GM19395 (cell line): Measurements from ENCODE around the gene SMOC2.

Experiments used
- ATAC-seq: cut with Tn5 transposase; IDR thresholded peaks from one replicate; pipeline ENCODE4 v1.9.1; 2021; ENCODE audit warnings: mild to moderate bottlenecking, moderate library complexity; ENCODE audit not compliant: unreplicated experiment

Gene SMOC2

GRCh38 chr6:168440520-168441433, at the start of gene SMOC2:
TSS of gene SMOC2 (plus strand) at chr6:168441184. CDS start at chr6:168441371, 187 bp downstream.
- ATAC-seq: no peak

DNA sequence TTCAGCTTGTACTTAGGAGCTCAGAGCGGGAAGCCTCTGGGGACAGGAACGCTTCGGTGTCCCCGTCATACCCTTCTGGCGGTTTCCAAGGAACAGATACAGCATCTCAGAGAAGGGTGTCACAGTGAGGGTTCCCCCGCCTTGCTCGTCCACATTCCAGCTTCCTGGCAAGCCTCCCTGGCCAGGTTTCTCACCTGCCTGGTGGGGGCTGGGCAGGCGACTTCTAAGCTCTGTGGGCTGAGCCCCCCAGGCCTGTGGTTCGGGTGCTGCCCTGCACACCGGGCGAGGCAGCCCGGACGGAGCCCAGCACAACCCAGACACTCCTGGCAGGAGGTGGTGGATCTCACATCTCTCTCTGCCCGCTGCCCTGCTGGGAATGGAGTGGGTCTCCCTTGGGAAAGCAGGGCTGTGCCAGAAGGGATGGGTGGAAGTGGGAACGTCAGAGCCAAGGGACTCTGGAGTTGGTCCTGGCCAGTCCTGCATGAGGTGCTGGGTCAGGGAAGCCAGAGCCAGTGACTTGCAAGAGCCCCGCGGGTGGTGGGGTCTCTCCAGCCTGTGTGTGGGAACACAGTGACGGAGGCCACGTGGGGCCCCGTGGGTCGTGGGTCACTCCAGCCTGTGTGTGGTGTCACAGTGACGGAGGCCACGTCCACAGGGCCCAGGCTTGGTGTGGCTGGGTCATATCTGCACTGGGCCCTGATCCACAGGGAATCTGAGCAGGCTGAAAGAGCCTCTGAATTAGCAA, 47.7 kb upstream of the SMOC2 start:
- ATAC-seq: no peak

DNA sequence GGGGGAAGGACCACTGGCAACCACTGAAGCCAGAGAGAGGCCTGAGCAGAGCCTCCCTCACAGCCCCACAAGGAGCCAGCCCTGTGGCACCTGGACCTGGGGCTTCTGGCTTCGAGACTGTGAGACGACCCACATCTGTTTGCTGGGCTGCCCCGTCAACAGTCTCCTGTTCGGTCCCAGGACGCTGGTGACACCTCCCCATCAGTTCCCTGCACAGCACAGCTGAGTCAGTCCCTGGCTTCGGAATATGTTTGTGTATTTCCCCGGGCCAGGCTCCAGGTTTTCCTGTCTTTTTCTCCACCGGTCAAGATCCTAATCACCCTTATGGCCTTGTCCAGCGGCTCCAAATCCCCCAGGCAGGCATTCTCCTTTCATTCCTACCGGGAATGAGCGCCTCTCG, 46.4 kb upstream of the SMOC2 start:
- no peak for ATAC-seq

- ATAC-seq: no peak
Measured at GRCh38 chr6:168395983-168396382, 45.0 kb upstream of the SMOC2 start.

DNA sequence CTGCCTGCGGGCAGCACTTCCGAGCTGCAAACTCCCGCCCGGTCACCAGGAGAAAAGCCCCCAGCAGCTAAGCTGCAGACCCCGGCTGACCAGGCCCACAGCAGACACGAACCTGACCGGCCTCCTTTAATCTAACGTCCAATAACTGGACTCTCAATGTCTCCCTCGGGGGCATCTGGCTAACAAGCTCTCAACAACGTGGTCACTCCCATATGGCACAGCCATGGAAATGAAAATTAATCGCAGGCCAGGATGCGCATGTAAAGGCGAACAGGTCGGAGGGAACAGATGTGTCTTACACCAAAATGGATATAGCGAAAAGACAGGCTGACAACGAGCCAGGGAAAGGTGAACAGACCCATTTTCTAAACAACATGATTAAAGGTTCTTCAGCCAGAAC, 44.4 kb upstream of the SMOC2 start:
- ATAC-seq: no peak

GRCh38 chr6:168397012-168397411, 44.0 kb upstream of the SMOC2 start:
- ATAC-seq: no peak

DNA sequence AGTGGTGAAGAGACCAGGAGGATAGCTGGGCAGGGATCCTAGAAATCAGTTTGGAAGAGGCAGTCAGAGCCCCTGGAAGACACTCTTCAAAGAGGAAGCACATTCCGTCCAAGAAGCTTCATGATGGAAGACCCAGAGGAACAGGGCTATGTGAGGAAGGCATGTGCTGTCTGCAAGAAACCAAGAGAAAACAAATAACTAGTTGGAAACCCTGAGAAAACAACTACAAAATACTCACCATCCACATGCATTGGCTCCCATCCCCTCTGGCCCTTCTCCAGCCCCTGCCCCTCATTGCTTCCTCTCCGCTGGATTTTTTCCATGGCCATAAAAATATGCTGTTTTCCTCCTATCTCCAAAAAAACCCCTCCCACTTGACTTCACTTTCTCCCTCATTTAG, 40.9 kb upstream of the SMOC2 start:
- no peak for ATAC-seq

GRCh38 chr6:168403370-168404005, 37.5 kb upstream of the SMOC2 start:
- no peak for ATAC-seq

- no peak for ATAC-seq
Measured at GRCh38 chr6:168404560-168404959, 36.4 kb upstream of the SMOC2 start.

- no peak for ATAC-seq
Measured at GRCh38 chr6:168407842-168408241, 33.1 kb upstream of the SMOC2 start.

DNA sequence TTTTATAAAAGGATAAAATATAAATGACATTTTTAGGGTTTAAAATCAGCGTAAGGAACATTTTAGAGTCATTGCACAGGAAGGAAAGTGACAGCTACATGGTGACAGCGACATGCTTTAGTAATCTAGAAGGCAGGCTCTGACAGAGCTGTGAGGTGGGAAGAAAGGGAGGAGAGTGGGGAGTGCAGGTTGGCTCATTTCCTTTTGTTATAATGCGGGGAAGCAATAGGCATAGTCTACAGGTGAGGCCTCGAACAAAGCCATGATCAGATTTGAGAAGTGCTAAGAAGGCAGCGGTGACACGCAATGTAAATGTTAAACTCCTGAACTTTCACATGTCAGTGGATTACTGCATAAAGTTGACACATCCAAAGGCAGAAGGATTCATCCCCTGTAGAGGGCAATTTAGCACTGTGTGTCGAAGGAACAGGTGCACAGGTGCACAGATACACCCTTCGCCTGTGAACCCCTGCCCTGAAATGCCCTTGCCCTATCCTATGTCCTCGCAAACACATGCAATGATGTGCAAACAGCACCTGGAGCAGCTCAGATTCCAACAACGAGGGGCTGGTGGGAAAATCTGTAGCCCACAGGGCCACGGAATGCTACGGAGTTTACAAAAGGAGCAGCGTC, 32.4 kb upstream of the SMOC2 start:
- ATAC-seq: no peak

GRCh38 chr6:168410035-168410434, 30.9 kb upstream of the SMOC2 start:
- no peak for ATAC-seq

- ATAC-seq: no peak
Measured at GRCh38 chr6:168410554-168411011, 30.4 kb upstream of the SMOC2 start.

GRCh38 chr6:168411130-168411529, 29.9 kb upstream of the SMOC2 start:
- ATAC-seq: no peak

DNA sequence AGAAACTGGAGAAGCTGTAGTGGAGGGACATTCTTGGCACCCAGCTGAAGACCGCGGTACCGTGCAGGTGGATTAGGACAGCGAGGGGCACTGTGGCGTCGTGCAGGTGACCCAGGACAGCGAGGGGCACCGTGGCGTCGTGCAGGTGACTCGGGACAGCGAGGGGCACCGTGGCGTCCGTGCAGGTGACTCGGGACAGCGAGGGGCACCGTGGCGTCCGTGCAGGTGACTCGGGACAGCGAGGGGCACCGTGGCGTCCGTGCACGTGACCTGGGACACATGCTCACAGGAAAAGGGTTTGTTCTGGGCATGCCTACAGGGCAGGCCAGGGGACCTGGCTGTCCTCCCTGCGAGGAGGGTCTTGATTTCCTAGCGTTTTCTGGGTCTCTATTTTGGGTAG, 29.2 kb upstream of the SMOC2 start:
- ATAC-seq: no peak

DNA sequence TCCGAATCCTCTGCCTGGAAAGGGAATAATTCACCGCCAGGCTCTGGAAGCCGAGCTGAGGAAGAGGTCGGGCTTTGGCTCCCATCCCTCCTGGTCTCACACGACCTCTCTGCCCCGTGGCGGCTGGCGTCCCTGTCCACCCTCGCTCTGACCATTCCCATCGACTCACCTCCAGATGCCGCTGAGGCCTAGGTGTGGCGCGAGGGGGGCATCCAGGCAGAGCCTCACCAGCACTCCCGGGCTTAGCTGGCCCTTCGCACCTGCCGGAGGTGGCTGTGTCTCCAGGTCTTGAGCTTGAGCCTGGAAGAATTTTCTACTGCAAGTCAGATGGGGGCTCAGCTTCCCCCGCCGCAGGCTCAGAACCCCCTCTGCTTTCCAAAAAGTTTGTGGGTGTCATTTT, 28.5 kb upstream of the SMOC2 start:
- ATAC-seq: no peak

GRCh38 chr6:168413018-168413720, 27.8 kb upstream of the SMOC2 start:
- ATAC-seq: no peak

DNA sequence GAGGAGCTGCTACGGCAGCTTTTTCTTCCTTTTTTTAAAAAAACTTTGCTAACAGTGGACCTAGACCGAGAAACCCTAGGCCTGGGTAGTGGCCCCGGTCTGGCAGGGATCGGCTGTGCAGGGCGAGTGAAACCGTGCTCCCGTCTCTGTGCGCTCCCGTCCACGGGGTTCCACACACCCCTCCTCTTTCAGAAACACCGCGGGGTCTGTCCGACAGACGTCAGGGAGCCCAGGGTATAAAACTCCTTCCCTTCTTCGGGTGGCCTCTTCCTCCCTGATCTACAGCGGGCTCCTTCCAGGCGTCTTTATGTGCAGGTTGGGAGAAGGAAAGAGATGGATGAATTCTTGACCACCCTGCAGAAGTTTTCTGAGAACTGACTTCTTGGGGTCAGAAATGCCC, 27.1 kb upstream of the SMOC2 start:
- ATAC-seq: no peak

DNA sequence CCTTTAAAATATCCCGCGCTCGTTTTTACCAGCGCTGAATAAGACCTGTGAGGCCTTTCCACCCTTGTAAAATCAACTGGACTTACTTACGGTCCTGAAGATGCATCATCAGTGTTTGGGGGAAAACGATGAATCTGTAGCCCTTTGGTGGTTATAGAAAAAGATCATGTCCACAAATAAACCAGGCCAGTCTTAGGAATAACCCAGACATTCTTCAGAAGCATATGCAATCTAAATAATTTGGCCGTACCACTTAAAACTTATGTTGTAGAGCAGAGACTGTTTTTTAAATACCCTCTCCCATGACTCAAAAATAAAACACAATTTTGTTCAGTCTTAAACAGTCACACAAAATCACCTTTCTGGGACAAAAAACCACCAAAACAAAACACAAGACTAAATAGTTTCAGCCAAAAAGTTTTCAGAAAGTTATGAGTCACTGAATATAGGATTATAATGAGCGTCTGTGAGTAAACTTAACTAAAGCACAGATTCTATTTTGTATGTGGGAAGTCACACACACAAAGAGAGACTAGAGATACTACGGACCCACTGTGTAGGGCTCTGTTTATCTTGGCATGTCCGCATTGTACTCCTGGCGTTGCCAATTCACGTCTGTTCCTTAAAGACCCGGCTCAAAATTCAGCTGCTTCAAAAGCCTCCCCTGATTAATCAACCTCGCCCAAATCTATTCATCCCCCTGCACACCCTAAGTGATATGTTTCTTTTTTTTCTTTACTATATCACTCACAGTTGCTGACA, 26.5 kb upstream of the SMOC2 start:
- no peak for ATAC-seq
